GM21381 (cell line): ENCODE results near the gene NRXN3.

Experiments
- ATAC-seq: cut with Tn5 transposase; IDR thresholded peaks from one replicate; pipeline ENCODE4 v1.9.1; 2021; ENCODE audit warnings: mild to moderate bottlenecking, moderate library complexity; ENCODE audit not compliant: unreplicated experiment

NRXN3 gene

GRCh38 chr14:79693935-79694334 lies 1523.8 kb downstream of the NRXN3 start:
- ATAC-seq = no peak

- ATAC-seq = no peak
These were observed 1525.1 kb downstream of the NRXN3 start for GRCh38 chr14:79695307-79695706.

- no peak for ATAC-seq
These were observed 1528.1 kb downstream of the NRXN3 start for GRCh38 chr14:79698298-79698711.

- no peak for ATAC-seq
These were observed 1529.0 kb downstream of the NRXN3 start for GRCh38 chr14:79699206-79699605.

DNA sequence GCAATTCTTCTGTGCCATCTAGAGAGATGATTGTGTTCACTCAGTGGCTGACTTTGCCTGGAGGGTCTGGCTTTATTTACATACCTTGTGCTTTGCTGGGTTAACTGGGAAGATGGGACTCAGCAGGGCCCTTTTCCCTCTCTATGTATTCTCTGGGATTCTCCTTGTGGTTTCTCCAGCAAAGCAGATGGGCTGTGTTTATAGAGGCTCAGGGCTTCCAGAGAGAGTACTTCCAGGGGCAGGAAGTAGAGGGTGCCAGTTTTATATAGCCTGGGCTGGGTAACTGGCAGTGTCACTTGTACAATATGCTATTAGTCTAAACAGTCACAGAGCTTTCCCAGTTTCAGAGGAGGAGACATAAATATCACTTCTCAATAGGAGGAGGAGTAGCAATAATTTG lies 1531.2 kb downstream of the NRXN3 start:
- no peak for ATAC-seq

GRCh38 chr14:79702197-79702596 lies 1532.0 kb downstream of the NRXN3 start:
- ATAC-seq = no peak

DNA sequence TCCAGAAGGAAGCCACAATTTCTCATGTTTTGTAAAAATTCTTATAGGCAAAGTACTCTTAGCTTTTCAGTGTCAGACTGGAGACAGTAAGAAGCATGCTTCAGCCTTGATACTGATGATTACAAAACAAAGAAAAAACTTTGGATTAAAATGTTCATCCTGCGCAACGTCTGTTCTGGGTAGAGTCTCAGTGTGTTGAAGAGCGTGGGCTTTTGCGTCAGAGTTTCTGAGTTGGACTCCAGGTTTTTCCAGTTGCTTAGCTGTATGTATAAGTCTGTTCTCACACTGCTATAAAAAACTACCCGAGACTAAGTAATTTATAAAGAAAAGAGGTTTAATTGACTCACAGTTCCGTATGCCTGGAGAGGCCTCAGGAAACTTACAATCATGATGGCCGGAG lies 1533.0 kb downstream of the NRXN3 start:
- no peak for ATAC-seq

GRCh38 chr14:79704041-79704807 lies 1534.1 kb downstream of the NRXN3 start:
- ATAC-seq = no peak

- ATAC-seq = no peak
These were observed 1535.1 kb downstream of the NRXN3 start for GRCh38 chr14:79705126-79705894.

DNA sequence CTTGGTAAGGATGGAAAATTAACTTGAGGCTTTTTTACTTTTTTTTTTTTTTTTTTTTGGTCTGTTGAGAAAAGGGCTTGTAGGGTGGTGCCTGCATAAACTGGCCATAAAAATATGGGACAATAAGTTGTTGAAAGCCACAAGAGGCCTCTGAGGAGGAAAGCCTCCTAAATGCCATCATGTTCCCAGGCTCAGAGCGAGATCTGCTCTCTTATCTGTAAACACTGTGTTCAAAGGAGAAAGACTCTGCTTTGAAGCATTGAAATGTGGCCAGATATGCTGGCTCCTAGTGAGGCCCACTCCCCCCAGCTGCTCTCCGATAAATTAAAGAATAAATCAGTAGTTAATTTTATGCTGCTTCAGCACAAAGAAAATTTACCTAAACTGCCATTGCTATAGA lies 1536.2 kb downstream of the NRXN3 start:
- no peak for ATAC-seq

DNA sequence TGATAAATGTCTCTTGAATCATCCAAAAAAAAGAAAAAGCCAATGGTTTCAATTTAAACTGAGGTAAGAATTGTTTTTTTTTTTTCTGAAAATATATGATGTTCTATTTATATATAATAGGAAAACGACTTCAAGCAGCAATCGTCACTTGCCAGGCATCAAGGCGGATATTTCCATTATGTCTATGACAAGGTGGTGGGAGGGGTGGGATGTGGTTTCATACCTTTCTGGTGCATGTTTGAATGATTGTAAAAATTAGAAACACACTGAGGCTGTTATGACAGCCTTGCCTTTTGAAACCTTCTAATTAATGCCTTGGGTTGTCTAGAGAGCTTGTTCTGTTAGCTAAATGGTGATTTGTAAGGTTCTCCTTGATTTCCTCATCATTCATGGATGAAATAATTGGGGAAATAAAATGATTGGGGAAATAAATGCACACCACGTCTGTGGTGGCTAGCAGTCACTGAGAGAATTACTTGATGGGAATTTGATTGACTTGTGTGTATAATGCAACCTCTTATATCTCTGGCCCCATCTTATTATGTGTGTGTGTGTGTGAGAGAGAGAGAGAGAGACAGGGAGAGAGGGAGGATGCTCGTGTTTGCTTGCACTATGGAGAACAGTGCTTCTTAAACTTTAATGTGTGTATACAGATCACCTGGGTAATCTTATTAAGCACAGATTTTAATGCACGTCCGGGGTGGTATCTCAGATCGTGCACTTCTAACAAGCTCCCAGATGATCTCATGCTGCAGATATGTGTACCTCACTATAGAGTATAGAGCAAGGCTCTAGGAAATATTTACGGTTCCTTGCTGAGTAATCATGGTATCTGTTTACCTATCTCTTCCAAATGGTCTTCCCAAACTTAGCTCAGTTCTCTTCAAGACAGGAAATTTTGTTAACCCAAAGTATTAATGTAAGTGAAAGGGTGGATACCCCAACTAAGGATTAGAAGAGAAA lies 1538.5 kb downstream of the NRXN3 start:
- no peak for ATAC-seq

DNA sequence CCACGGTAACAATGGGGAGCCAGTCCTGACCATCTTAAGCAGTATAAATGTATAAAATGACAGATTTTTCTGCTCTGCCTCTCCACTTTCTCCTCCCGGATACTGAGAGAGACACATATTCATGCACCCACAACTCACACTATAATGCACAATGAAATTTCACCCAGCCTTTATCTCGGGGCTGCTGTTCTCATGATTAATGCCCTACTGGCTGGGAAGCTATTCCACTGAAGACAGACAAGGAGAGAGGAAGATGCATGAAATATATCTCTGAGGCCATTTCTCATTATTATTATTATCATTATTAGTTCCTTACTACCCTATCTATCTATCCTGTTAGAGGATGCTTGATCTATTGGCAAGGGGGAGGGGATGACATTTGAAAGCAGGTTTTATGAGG lies 1539.4 kb downstream of the NRXN3 start:
- ATAC-seq = no peak

DNA sequence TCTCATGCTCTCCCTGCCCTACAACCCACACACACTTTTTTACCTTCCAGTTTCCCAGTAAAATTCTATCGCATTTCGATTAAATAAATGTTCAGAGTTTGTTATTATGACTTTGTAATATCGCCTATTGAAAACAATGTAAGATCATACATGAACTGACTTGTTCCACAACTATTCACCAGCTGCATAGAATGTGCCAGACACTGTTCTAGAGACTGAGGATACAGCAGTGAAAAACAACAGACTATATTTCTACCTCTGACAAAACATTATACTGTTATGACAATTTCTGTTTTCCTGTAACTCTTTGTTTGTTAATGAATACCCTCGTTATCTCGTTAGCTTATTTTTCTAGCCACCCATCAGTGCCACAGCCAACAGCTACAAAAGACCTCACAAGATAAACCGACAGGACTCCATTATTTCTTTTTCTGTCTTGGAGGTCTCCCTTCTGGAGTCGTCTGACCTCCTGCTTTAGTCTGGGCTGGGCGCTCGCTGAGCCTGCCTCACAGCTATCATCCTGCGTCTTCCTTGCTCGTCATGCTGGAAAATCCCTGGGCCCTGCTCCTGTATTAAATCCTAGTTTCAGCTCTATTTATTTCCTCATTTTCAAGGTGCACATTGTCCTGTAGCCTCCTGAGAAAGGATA lies 1542.3 kb downstream of the NRXN3 start:
- no peak for ATAC-seq

DNA sequence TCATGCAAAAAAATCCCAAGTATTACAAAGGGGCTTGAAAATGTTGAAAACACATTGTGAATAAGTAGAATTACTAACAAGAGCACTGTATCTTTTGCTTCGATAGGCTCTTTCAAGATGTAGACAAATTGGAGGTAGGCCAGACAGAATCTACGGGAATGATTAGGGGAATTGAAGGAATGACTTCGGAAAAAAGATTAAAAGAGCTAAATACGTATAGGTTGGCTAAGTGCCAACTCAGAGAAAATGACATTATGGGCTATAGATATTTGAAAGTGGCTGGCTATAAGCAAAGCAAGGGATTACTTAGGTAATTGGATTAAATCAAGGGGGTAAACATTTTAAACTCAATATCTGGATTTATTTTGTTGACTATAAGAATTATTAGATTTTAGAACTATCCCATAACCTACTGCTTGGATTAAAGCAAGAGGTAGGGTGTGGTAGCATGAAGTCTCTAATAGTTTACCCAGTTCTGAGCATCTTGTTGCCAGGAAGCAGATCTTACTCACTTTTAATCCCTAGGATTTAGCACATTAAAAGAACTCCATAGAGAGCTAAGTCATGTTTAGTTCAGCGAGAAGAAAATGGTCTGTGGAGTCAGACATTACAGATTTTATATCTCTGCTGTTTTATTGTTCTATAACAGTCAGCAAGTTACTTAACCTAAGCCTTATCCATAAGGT lies 1551.4 kb downstream of the NRXN3 start:
- ATAC-seq = no peak

DNA sequence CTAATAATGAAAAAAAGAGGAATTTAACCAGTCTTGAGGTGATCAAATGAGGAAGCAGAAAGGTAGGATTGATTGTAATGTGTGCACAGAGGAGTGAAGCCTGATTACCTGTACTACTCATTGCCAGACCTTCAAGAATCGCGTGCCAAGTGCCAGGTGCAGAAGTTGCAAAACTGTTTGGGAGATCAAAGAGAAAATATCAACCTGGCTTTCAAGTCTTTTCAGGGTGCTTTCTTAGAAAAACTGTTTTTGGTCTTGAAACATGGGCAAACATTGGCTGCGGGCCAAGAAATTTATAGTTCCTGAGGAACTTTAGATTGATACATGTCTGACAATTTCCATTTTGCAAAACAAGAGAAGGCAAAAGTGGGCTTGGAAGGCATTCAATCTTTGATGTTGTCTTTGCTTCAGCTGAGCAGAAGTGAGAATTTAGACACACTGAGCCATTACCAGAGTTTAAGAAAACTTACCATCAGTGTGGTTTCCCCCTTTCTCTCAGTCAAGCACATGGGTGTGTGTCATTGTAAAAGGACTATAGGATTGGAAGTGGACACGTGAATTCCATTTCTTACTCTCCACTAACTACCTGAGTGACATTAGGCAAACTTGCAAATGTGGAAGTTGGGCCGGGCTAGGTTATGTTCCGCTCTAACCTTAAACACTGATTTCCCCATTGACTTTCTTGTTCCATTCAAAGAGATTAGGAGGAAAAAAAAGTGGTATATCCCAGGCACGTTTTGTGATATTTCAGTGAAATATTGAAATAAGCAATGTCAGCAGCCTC lies 1555.0 kb downstream of the NRXN3 start:
- ATAC-seq = no peak

GRCh38 chr14:79727900-79728299 lies 1557.7 kb downstream of the NRXN3 start:
- ATAC-seq = no peak

DNA sequence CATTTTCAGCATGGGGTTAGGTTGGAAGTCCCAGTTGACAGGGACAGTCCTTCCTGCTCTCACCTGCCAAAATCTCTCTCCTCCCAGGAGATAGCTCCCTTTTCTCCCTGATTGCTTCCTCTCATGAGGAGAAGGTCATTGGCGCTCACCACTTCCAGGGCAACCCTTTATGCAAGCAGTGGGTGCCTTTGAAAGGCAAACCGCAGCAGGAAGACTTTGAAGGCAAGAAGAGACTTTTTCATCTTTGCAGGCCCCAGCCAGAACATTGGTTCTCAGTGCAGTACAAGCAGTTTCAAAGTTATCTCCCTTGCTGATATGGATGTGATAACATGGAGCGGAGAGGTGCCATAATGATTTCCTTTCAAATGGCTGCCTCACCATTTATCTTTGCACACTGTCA lies 1558.2 kb downstream of the NRXN3 start:
- ATAC-seq = no peak

- ATAC-seq = no peak
These were observed 1559.6 kb downstream of the NRXN3 start for GRCh38 chr14:79729731-79730130.

- ATAC-seq = no peak
These were observed 1560.0 kb downstream of the NRXN3 start for GRCh38 chr14:79730196-79730595.
